ENCODE data around the gene ZDHHC24.

Gene ZDHHC24

DNA sequence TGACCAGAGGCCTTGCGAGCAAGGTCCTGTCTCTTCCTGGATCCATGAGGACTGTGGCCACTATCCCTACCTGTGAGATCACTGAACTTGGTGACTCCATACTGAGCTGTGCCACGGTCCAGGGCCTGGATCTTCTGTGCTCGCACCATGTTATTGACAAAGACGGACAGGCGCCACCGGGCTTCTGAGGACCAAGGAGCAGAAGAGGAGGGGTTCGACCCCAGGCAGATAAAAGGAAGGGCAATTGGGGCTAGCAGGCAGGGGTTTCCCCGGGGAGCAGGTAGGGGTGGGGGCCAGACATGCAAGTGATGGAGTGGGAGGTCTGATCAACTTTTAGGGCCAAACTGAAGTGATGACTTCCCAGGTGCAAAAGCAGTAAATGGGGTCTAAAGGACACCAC, 20.4 kb upstream of the ZDHHC24 start:
- DNase-seq (ENCODE audit: low spot score) = no peak

GRCh38 chr11:66564984-66565383, 19.1 kb upstream of the ZDHHC24 start:
- no peak for DNase-seq (ENCODE audit: low spot score)

DNA sequence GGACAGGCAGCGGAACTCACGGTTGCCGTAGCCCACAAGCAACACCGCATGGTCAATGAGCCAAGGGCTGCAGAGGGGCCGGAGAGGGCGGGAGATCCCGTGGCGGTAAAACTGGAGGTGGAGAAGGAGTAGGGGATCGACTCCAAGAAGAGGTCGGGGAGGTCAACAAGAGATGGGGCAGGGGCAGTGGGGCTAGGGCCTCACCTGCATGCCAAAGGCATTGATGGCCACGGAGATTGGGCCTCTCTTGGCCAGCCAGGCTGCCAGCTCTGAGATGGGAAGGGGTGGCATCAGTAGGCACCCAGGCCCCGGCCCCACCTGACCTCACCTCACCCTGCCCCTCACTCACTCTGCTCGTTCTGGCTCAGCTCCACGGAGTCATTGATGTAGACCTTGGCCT, 18.7 kb upstream of the ZDHHC24 start:
- DNase-seq (ENCODE audit: low spot score) = no peak

- DNase-seq (ENCODE audit: low spot score) = no peak
These were observed 18.0 kb upstream of the ZDHHC24 start for GRCh38 chr11:66563832-66564231.

GRCh38 chr11:66562907-66563583, 17.2 kb upstream of the ZDHHC24 start:
- no peak for DNase-seq (ENCODE audit: low spot score)

- no peak for DNase-seq (ENCODE audit: low spot score)
These were observed 16.4 kb upstream of the ZDHHC24 start for GRCh38 chr11:66562275-66562674.

DNA sequence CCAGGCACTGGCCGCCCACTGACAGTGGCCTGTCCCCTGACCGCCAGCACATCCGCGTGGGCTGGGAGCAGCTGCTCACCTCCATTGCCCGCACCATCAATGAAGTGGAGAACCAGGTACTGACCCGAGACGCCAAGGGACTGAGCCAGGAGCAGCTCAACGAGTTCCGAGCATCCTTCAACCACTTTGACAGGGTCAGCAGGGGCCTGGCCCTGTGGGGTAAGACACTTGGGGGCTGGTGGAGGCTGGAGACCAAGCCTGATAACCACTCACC, 16.1 kb upstream of the ZDHHC24 start:
- no peak for DNase-seq (ENCODE audit: low spot score)

DNA sequence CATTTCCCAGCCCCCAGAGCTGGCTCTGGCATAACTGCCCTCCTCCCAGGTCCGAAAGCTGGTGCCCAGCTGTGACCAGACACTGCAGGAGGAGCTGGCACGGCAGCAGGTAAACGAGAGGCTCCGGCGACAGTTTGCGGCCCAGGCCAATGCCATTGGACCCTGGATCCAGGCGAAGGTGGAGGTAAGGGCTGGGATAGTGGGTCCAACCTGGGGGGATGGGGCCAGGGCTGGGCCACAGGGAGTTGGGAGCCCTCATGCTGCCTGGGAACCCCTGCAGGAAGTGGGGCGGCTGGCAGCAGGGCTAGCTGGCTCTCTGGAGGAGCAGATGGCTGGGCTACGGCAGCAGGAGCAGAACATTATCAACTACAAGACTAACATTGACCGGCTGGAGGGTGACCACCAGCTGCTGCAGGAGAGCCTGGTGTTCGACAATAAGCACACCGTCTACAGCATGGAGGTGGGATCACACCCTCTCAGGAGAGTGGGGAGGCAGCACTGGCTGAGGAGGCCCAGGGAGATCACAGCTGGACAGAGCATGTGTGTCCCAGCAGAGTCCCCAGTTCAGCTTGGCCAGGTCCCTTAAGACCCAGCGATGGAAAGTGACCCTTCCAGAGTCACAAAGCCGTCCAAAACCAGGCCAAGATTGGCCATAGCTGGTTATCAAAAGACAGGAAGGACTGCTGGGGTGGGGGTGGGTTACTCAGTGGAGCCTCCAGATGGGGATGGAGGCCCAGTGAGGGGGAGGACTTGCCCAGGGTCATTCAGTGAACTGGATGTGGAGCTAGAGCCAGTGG, 15.5 kb upstream of the ZDHHC24 start:
- DNase-seq (ENCODE audit: low spot score) = no peak

GRCh38 chr11:66559866-66560676, 14.2 kb upstream of the ZDHHC24 start:
- no peak for DNase-seq (ENCODE audit: low spot score)

DNA sequence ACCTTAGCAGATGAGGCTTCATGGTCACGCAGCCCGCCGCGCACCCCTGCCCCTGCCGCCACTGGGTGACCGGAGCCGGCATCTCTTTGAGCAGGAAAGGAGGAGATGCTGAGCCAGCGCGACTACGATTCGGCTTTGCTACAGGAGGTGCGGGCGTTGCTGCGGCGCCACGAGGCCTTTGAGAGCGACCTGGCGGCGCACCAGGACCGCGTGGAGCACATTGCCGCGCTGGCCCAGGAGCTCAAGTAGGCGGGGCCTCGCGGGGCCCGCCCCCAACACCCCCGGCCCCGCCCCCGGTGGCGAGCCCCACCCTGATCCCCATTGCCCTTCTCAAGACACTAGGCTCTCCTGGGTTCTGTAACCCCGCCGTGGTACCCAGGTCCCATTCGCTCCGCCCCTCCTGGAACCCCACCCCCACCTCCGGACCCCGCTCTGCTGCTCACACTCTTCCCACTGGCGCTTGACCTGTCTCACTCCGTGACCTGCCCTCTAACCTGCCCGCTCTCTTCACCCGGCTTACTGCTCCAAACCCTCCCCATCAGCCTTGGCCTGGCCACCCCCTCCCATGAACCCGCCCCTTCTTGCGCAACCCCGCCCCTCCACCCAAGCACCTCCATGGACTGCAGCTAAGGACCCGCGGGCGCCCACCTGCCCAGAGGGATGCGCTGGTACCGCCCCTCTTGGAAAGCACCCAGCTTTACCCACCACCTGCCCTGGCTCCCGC, 13.5 kb upstream of the ZDHHC24 start:
- no peak for DNase-seq (ENCODE audit: low spot score)

- DNase-seq (ENCODE audit: low spot score) = no peak
These were observed 12.0 kb upstream of the ZDHHC24 start for GRCh38 chr11:66557733-66558326.

GRCh38 chr11:66556086-66556485, 10.2 kb upstream of the ZDHHC24 start:
- DNase-seq (ENCODE audit: low spot score) = no peak

DNA sequence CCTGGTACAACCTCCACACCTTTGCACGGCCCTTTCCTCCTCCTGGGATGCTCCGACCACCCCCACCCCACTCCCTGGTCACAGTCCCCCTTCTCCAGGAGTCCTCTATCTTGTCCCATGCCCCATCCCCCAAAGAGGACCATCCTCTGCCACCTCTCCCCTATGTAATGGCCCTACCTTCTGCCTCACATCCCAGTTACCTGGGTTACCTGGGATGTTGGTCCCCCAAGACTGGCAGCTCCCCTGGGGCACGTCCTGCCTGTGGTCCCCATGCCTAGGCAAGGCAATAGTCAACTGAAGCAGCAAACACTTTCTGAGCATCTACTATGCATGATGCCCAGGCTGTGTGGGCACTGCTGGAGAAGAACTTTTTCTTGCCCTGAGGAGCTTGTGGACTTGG, 9.6 kb upstream of the ZDHHC24 start:
- DNase-seq (ENCODE audit: low spot score) = no peak

- DNase-seq (ENCODE audit: low spot score) = no peak
These were observed 8.8 kb upstream of the ZDHHC24 start for GRCh38 chr11:66554602-66555001.

DNA sequence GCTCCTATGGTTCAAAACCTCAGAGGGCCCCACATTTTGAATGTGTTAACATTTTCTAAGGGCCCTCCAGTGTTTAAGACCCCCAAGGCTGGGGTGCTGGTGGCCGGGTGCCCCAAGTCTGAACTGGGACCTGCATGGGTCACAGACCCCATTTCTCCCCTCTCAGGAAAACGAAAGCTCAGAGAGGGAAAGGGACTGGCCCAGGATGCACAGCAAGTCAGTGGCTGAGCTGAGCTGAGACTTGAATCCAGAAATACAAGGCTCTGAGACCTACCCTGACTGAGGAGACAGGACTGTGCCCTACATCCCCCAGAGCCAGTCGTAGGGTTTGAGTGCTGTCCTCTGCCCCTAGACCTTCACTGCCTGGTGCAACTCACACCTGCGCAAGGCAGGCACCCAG, 5.0 kb upstream of the ZDHHC24 start:
- DNase-seq (ENCODE audit: low spot score) = no peak

DNA sequence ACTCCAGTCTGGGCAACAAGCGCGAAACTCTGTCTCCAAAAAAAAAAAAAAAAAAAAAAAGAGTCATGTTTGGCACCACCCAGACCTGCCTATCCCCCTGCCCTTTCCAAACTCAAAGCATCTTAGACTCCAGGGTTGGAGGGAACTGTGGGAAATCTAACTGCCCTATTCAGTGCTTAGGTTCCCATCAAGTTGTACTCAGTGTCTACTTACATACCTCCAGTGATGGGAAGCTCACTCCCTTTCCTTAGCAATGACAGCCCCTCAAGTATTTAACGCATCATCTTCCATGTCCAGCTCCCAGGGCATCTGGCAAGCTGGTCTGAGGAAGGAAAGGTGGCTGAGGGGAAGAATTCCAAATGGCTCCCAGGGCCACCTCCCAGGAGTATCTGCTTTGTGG, 3.8 kb upstream of the ZDHHC24 start:
- no peak for DNase-seq (ENCODE audit: low spot score)

DNA sequence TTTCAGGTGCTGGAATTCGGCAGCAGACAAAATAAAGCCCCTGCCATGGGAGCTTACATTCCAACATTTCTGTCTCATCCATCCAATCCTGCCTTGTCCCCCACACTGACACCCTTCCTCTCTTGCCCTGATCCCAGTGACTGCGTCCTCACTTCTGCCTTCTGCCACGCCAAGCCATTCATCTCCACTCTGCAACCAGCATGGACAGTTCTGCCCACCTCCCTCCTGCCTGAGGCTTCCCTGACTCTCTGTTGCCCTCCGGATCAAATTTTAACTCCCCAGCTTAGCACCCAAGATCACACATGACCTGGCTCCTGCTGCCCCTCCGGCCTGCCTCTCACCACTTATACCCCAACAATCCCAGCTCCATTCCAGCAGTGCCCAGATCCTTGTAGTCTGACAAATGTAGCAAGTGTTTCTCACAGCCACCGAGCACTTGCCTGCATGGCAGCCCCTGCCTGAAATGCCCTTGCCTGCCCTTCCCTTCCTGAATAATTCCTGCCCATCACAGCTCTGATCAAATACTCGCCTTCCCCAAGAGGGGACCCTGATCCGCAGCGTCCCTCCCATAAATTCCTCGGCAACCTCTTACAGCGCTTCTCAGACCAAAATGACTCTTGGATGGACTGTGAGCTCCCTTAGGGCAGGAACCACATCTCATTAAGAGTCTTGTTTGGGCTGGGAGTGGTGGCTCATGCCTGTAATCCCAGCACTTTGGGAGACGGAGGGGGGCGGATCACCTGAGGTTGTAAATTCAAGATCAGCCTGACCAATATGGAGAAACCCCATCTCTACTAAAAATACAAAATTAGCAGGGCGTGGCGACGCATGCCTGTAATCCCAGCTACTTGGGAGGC, 3.2 kb upstream of the ZDHHC24 start:
- DNase-seq (ENCODE audit: low spot score) = no peak

DNA sequence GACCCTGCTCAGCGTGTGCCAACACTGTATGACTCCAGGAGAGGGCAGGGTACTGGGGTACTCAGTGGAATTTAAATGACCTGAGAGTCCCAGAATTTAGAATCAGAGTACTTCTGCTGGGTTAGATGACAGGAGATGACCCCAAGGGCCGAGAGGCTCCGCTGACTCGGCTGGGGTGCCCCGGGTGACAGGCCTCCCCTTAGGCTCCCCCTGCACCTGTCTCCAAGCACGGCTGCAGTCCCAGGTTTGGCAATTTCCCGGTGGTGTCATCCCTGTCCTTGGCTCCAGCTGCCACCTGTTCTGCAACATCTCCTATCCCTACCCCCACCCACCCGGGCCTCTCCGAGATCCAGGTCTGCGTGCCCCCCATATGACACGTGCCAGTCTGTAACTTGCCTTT, 2.2 kb upstream of the ZDHHC24 start:
- no peak for DNase-seq (ENCODE audit: low spot score)

- no peak for DNase-seq (ENCODE audit: low spot score)
These were observed 1.8 kb upstream of the ZDHHC24 start for GRCh38 chr11:66547662-66548009.

DNA sequence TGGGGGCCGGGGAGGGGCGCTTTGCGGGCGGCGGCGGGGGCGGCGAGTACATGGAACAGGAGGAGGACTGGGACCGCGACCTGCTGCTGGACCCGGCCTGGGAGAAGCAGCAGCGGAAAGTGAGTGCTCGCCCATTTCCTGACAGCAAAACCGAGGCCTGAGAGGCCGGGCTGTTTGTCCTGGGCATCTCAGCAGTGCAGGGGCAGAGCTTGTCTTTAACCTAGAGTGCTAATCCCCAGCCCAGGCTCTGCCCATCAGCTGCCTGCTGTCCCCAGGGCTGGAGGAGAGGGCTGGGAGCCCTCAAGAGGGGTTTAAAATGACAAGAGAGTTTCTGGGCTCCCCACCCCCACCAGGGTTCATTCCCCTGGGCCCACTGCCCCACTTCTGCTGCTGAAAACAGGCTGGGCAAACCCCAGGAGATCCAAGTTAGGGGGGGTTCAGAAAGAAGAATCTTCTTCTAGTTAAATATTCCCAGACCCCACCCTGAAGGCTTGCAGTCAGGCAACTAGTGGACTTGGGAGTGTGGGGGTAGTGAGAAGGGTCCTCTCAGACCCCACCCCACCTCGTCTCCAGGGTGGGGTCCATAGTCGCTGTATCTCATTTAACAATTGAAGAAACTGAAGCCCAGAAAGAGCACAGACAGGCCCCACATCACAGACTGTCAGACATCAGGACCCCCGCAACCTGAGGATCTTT, 1.3 kb upstream of the ZDHHC24 start:
- DNase-seq (ENCODE audit: low spot score) = no peak

Measured in LoVo (cell line).